ENCODE measurements around the gene C10orf90. TPM values are rescaled to one million over a fixed set of nuclear protein-coding genes. Genes with fewer than 3 reads are reported as not detected.
A peak's percentile ranks its signal among the peaks of the same experiment; 100 is the strongest.

C10orf90 gene
- total RNA-seq, 2 donors from 2014 or later = 0.33 TPM; not detected in 1

DNA sequence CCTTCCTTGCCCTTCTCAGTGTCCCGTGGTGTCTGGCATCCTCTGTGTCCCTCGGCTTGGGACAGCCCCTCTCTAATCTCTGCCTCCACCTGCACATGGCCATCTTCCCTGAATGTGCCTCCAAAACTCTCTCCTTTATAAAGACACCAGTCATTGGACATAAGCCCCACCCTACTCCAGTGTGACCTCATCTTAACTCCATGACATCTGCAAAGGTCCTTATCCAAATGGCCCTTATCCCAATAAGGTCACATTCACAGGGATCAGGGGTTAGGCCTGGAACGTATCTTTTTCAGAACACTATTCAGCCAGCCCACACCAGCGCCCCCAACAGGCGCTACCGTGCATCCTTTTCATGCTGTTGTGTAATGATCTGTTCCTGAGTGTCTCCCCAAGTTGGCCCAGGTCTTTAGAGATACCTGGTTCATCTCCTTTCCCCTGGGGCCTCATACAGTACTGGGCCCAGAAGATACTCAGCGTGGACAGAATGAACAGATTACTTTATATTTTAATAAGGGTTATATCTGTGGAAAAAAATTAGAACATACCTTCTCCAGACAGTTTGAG lies 149.7 kb downstream of the C10orf90 start:
- WGBS, 2 experiments (ENCODE audit: insufficient coverage in 1 of 2, insufficient read length in 1 of 2) = 92 to 98% methylated on average over 6 of the region's 7 CpGs
- Mint-ChIP-seq H3K9me3 (peaks cover 3% of the 10 kb centered on the region), H3K4me3 (no peak overlapping the region), H3K4me1 (peaks cover 13% of the 10 kb centered on the region), H3K27me3 (ENCODE audit: insufficient read depth) (no peaks in the 10 kb centered on the region), H3K36me3 (ENCODE audit: low read depth) (no peaks in the 10 kb centered on the region), H3K27ac (peak overlapping the region; percentile 41)
- peak; percentile 35 for TF ChIP-seq CTCF (conservative IDR thresholded peaks at IDR 0.05)
- Histone ChIP-seq H3K9me3 (ENCODE audit: control insufficient read depth, low read length) (no peaks in the 10 kb centered on the region), H3K27ac (ENCODE audit: low read depth, low read length) (no peak overlapping the region), H3K9ac (ENCODE audit: extremely low read depth, low read length, poor library complexity, severe bottlenecking) (no peak overlapping the region), H3K4me1 (ENCODE audit: control insufficient read depth, insufficient read depth, low read length) (no peaks in the 10 kb centered on the region), H3K36me3 (ENCODE audit: control insufficient read depth, insufficient read depth, low read length) (no peaks in the 10 kb centered on the region), H3K27me3 (ENCODE audit: control insufficient read depth, insufficient read depth, low read length, poor library complexity, severe bottlenecking) (no peaks in the 10 kb centered on the region), H3K4me3 (ENCODE audit: low read length) (no peak overlapping the region)
- DNase-seq = no peak

DNA sequence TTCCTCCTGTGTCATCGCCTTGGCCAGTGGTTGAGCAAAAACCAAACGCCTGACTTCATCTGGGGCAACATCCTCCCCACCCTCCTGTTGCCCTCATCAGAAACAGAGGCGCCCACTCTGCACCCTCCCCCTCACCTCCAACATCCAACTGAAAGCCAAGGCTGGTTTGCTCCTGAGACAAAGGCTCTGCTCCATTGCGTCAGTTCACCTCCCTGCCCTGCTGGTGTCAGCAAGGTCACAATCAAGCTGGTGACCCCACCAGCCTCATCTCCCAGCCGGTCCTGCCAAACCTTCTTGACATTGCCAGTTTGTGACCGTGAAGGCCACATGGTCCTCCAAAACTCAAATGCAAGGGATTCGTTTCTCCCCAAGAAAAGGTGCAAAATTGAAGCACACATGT lies 150.5 kb downstream of the C10orf90 start:
- H3K27me3 ChIP-seq (ENCODE audit: control insufficient read depth, insufficient read depth, low read length, poor library complexity, severe bottlenecking) = no peaks in the 10 kb centered on the region
- no peaks in the 10 kb centered on the region for H3K36me3 ChIP-seq (ENCODE audit: control insufficient read depth, insufficient read depth, low read length)
- WGBS, 2 experiments (ENCODE audit: insufficient coverage in 1 of 2, insufficient read length in 1 of 2) = 89 to 100% methylated on average over 3 to 7 of the region's 7 CpGs
- peak; percentile 63 for DNase-seq
- H3K27ac Mint-ChIP-seq = peak overlapping the region; percentile 32
- no peaks in the 10 kb centered on the region for H3K4me1 ChIP-seq (ENCODE audit: control insufficient read depth, insufficient read depth, low read length)
- H3K36me3 Mint-ChIP-seq (ENCODE audit: low read depth) = no peaks in the 10 kb centered on the region
- no peak overlapping the region for H3K27ac ChIP-seq (ENCODE audit: low read depth, low read length)
- H3K9me3 ChIP-seq (ENCODE audit: control insufficient read depth, low read length) = no peaks in the 10 kb centered on the region
- peaks cover 7% of the 10 kb centered on the region for H3K4me1 Mint-ChIP-seq
- H3K27me3 Mint-ChIP-seq (ENCODE audit: insufficient read depth) = no peaks in the 10 kb centered on the region
- peaks cover 3% of the 10 kb centered on the region for H3K9me3 Mint-ChIP-seq
- no peak overlapping the region for H3K4me3 Mint-ChIP-seq
- peak; percentile 55 for TF ChIP-seq CTCF (conservative IDR thresholded peaks at IDR 0.05)
- H3K4me3 ChIP-seq (ENCODE audit: low read length) = no peak overlapping the region
- no peak overlapping the region for H3K9ac ChIP-seq (ENCODE audit: extremely low read depth, low read length, poor library complexity, severe bottlenecking)

DNA sequence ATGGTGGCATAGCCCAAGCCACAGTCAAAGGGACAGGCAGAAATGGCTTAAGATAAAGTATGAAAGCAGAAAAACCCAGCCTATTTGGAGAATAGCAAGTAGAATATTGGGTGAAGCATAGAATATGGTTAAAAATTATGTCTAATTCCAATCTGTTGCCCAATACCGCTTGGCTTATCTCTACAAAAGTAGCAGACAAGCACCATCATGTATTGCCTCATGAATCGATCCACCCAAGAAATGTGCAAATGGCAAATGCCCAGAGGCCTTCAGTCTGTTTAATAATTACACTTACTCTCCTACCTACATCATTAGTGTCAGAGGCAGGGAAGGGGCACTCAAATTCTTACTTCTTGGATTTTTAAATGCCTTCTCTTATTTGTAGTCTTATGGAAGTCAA lies 151.3 kb downstream of the C10orf90 start:
- H3K27ac Mint-ChIP-seq = no peak overlapping the region
- no peak for DNase-seq
- WGBS, 2 experiments (ENCODE audit: insufficient coverage in 1 of 2, insufficient read length in 1 of 2) = 93 to 100% methylated on average over 2 of the region's 2 CpGs
- no peak overlapping the region for H3K27ac ChIP-seq (ENCODE audit: low read depth, low read length)
- H3K27me3 Mint-ChIP-seq (ENCODE audit: insufficient read depth) = no peaks in the 10 kb centered on the region
- peaks cover 3% of the 10 kb centered on the region for H3K9me3 Mint-ChIP-seq
- no peaks in the 10 kb centered on the region for H3K9me3 ChIP-seq (ENCODE audit: control insufficient read depth, low read length)
- TF ChIP-seq CTCF (conservative IDR thresholded peaks at IDR 0.05) = no peak
- H3K4me3 ChIP-seq (ENCODE audit: low read length) = no peak overlapping the region
- no peaks in the 10 kb centered on the region for H3K4me1 ChIP-seq (ENCODE audit: control insufficient read depth, insufficient read depth, low read length)
- H3K9ac ChIP-seq (ENCODE audit: extremely low read depth, low read length, poor library complexity, severe bottlenecking) = no peak overlapping the region
- H3K36me3 Mint-ChIP-seq (ENCODE audit: low read depth) = no peaks in the 10 kb centered on the region
- H3K36me3 ChIP-seq (ENCODE audit: control insufficient read depth, insufficient read depth, low read length) = no peaks in the 10 kb centered on the region
- no peak overlapping the region for H3K4me3 Mint-ChIP-seq
- H3K27me3 ChIP-seq (ENCODE audit: control insufficient read depth, insufficient read depth, low read length, poor library complexity, severe bottlenecking) = no peaks in the 10 kb centered on the region
- H3K4me1 Mint-ChIP-seq = peaks cover 6% of the 10 kb centered on the region

All from endodermal cell (in vitro differentiated cells).